Breast epithelium (tissue), 3 donors: ENCODE results near the gene MEPCE.

Experiments used
- POLR2A ChIP-seq: fragments of 450-650 bp; IDR thresholded peaks from one replicate; pipeline ENCODE4 v1.6.1; 2016; ENCODE audit warnings: antibody characterized with exemption, mild to moderate bottlenecking, moderate library complexity
- TF ChIP-seq, protein P1 (sequence below), 3 donors: fragments of 450-650 bp; IDR thresholded peaks; one replicate each; pipeline ENCODE4 v1.5.1; 2016 to 2017; ENCODE audit warnings: antibody characterized with exemption in 3 of 3, mild to moderate bottlenecking in 3 of 3, moderate library complexity in 3 of 3

- TF ChIP-seq, protein P1, sequence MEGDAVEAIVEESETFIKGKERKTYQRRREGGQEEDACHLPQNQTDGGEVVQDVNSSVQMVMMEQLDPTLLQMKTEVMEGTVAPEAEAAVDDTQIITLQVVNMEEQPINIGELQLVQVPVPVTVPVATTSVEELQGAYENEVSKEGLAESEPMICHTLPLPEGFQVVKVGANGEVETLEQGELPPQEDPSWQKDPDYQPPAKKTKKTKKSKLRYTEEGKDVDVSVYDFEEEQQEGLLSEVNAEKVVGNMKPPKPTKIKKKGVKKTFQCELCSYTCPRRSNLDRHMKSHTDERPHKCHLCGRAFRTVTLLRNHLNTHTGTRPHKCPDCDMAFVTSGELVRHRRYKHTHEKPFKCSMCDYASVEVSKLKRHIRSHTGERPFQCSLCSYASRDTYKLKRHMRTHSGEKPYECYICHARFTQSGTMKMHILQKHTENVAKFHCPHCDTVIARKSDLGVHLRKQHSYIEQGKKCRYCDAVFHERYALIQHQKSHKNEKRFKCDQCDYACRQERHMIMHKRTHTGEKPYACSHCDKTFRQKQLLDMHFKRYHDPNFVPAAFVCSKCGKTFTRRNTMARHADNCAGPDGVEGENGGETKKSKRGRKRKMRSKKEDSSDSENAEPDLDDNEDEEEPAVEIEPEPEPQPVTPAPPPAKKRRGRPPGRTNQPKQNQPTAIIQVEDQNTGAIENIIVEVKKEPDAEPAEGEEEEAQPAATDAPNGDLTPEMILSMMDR (IDR thresholded peaks at IDR 0.05): no peak
- TF ChIP-seq POLR2A: no peak
These were observed 1.1 kb downstream of the MEPCE start for GRCh38 chr7:100430493-100431285.
